22Rv1 (cell line): ENCODE results near the gene BMAL1.

ENCODE experiments used
- H3K27ac ChIP-seq: fragments of 450-650 bp; 2 replicates; pipeline ENCODE4 v1.5.1; 2017
- CTCF ChIP-seq: fragments of 450-650 bp; IDR thresholded peaks from 2 replicates; pipeline ENCODE4 v1.5.1; 2017; ENCODE audit warnings: mild to moderate bottlenecking
- ZFX ChIP-seq: fragments of 450-650 bp; IDR thresholded peaks from 2 replicates; pipeline ENCODE4 v1.6.1; 2017; ENCODE audit warnings: antibody characterized with exemption, borderline replicate concordance

The BMAL1 gene

GRCh38 chr11:13421561-13421960, 144.0 kb downstream of the BMAL1 start:
- H3K27ac ChIP-seq: no peak overlapping the region
- no peak for TF ChIP-seq ZFX
- TF ChIP-seq CTCF: no peak

GRCh38 chr11:13423372-13423771, 145.8 kb downstream of the BMAL1 start:
- TF ChIP-seq CTCF (no peak), ZFX (no peak)
- no peak overlapping the region for H3K27ac ChIP-seq

- no peak overlapping the region for H3K27ac ChIP-seq
- TF ChIP-seq CTCF (no peak), ZFX (no peak)
Measured at GRCh38 chr11:13427440-13427839, 149.8 kb downstream of the BMAL1 start.

- H3K27ac ChIP-seq: no peak overlapping the region
- TF ChIP-seq ZFX: no peak
- no peak for TF ChIP-seq CTCF
Measured at GRCh38 chr11:13429288-13429687, 151.7 kb downstream of the BMAL1 start.

- H3K27ac ChIP-seq: no peak overlapping the region
- TF ChIP-seq CTCF (no peak), ZFX (no peak)
Measured at GRCh38 chr11:13429836-13430235, 152.2 kb downstream of the BMAL1 start.

- H3K27ac ChIP-seq: no peak overlapping the region
Measured at GRCh38 chr11:13433437-13433836, 155.8 kb downstream of the BMAL1 start.

More at GRCh38 chr11:13433437-13433836, 155.8 kb downstream of the BMAL1 start:
- TF ChIP-seq CTCF (no peak), ZFX (no peak)
